Measurements from ENCODE around the gene BPHL. TPM values are rescaled to one million over a fixed set of nuclear protein-coding genes. Genes with fewer than 3 reads are reported as not detected.
A peak's percentile ranks its signal among the peaks of the same experiment; 100 is the strongest.

The BPHL gene
- total RNA-seq, 2 experiments from 2014 or later = 9.7 to 20.9 TPM

- Histone ChIP-seq H2AFZ (ENCODE audit: low read length) (no peak overlapping the region), H3K4me2 (ENCODE audit: low read length) (no peak overlapping the region), H3K4me3 (ENCODE audit: low read depth, low read length, poor library complexity, severe bottlenecking) (no peak overlapping the region), H3K4me1 (ENCODE audit: insufficient read depth, low read length, poor library complexity, severe bottlenecking) (peaks cover 34% of the 10 kb centered on the region), H4K20me1 (ENCODE audit: insufficient read depth, low read length) (no peaks in the 10 kb centered on the region), H3K9me2 (ENCODE audit: insufficient read depth, low read length) (no peaks in the 10 kb centered on the region), H3K9me3 (ENCODE audit: low read length) (no peaks in the 10 kb centered on the region), H3K79me2 (ENCODE audit: insufficient read depth, low read depth, low read length) (no peaks in the 10 kb centered on the region), H3K27ac (ENCODE audit: low read depth, low read length, poor library complexity, severe bottlenecking) (no peak overlapping the region), H3K36me3 (ENCODE audit: insufficient read depth, low read length) (no peaks in the 10 kb centered on the region)
- no TSS peak for BruUV-seq (replicated peaks)
- intact Hi-C loops (cut with micrococcal nuclease; ENCODE audit: unreplicated experiment) = loop anchor here (10.0 kb wide), 1 partner anchor 232 kb away; no protein-coding TSS in a partner anchor
- TF ChIP-seq EZH2phosphoT487 (IDR thresholded peaks at IDR 0.05; ENCODE audit: borderline replicate concordance, low read depth, low read length) (no peak), CTCF (conservative IDR thresholded peaks at IDR 0.05; ENCODE audit: low read length) (no peak)
- POLR2A ChIA-PET = no interaction called here
- CTCF ChIA-PET (ENCODE audit: unreplicated experiment) = no interaction called here
- DNase-seq (ENCODE audit: low spot score) = no peak
Measured at GRCh38 chr6:3122823-3123182, 4.3 kb downstream of the BPHL start.

- POLR2A ChIA-PET = interaction anchor here (0.7 kb wide), 3 partner anchors 49 to 1120 kb away, joined by 3 read pairs; no protein-coding TSS in a partner anchor
- DNase-seq (ENCODE audit: low spot score) = peak; percentile 71
Measured at GRCh38 chr6:3124667-3125066, 6.2 kb downstream of the BPHL start.

More at GRCh38 chr6:3124667-3125066, 6.2 kb downstream of the BPHL start:
- intact Hi-C loops (cut with micrococcal nuclease; ENCODE audit: unreplicated experiment) = loop anchor here (5.0 to 10.0 kb wide), 3 partner anchors 113 to 608 kb away; no protein-coding TSS in a partner anchor
- no peaks in the 10 kb centered on the region for H4K20me1 ChIP-seq (ENCODE audit: insufficient read depth, low read length)
- TF ChIP-seq CTCF (conservative IDR thresholded peaks at IDR 0.05; ENCODE audit: low read length) (no peak), EZH2phosphoT487 (IDR thresholded peaks at IDR 0.05; ENCODE audit: borderline replicate concordance, low read depth, low read length) (no peak)
- peak overlapping the region; percentile 62 for H3K4me2 ChIP-seq (ENCODE audit: low read length)
- H3K36me3 ChIP-seq (ENCODE audit: insufficient read depth, low read length) = no peaks in the 10 kb centered on the region
- H3K4me1 ChIP-seq (ENCODE audit: insufficient read depth, low read length, poor library complexity, severe bottlenecking) = peaks cover 25% of the 10 kb centered on the region
- no peak overlapping the region for H2AFZ ChIP-seq (ENCODE audit: low read length)
- no TSS peak for BruUV-seq (replicated peaks)
- H3K9me3 ChIP-seq (ENCODE audit: low read length) = no peaks in the 10 kb centered on the region
- H3K9me2 ChIP-seq (ENCODE audit: insufficient read depth, low read length) = no peaks in the 10 kb centered on the region
- H3K79me2 ChIP-seq (ENCODE audit: insufficient read depth, low read depth, low read length) = no peaks in the 10 kb centered on the region
- no peak overlapping the region for H3K4me3 ChIP-seq (ENCODE audit: low read depth, low read length, poor library complexity, severe bottlenecking)
- CTCF ChIA-PET (ENCODE audit: unreplicated experiment) = no interaction called here
- no peak overlapping the region for H3K27ac ChIP-seq (ENCODE audit: low read depth, low read length, poor library complexity, severe bottlenecking)
